ENCODE data around the gene DLST. TPM values are rescaled to one million over a fixed set of nuclear protein-coding genes. Genes with fewer than 3 reads are reported as not detected.

The DLST gene
- total RNA-seq, 1 donor = 62.6 TPM

DNA sequence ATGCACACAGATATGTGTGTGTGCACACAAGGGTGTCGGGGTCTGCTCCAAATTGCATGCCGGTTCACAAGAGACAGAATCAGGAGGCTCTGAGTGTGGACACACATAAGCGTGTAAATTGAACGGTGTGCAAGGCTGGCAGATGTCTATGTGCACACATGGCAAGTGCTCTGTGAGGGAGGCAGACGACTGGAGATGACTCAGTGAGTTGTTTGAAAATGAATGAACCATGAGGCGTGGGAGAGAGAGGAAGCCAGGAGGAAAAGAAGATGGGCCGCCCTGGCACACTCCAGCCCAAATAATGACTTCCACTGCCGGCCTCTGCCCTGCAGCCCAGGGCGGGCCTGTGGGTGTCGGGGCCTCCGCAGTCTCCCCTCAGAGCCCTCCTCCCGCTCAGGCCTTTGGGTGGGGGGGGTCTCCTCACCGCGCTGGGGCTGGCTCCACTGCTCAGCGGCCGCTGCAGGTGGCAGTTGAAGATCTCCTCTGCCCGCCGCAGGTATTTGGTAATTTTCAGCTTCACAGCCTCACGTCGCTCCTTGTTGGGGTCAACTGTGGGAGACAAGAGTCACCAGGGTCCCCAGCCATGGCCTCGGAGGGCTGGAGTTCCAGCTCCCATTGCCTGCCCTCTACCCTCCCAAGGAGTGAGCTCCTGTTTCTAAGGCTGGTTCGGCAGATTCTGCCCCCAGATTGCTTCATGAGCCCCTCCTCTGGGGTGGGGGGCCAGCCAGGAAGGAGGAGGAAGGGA is 37.9 kb downstream of the DLST start:
- TF ChIP-seq, protein P1, sequence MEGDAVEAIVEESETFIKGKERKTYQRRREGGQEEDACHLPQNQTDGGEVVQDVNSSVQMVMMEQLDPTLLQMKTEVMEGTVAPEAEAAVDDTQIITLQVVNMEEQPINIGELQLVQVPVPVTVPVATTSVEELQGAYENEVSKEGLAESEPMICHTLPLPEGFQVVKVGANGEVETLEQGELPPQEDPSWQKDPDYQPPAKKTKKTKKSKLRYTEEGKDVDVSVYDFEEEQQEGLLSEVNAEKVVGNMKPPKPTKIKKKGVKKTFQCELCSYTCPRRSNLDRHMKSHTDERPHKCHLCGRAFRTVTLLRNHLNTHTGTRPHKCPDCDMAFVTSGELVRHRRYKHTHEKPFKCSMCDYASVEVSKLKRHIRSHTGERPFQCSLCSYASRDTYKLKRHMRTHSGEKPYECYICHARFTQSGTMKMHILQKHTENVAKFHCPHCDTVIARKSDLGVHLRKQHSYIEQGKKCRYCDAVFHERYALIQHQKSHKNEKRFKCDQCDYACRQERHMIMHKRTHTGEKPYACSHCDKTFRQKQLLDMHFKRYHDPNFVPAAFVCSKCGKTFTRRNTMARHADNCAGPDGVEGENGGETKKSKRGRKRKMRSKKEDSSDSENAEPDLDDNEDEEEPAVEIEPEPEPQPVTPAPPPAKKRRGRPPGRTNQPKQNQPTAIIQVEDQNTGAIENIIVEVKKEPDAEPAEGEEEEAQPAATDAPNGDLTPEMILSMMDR (IDR thresholded peaks at IDR 0.05; ENCODE audit: insufficient read depth, low read depth, low read length) = no peak
- peak; percentile 39 for DNase-seq (ENCODE audit: low read depth)
- no peak overlapping the region for H3K4me3 ChIP-seq (ENCODE audit: low read depth, low read length)

DNA sequence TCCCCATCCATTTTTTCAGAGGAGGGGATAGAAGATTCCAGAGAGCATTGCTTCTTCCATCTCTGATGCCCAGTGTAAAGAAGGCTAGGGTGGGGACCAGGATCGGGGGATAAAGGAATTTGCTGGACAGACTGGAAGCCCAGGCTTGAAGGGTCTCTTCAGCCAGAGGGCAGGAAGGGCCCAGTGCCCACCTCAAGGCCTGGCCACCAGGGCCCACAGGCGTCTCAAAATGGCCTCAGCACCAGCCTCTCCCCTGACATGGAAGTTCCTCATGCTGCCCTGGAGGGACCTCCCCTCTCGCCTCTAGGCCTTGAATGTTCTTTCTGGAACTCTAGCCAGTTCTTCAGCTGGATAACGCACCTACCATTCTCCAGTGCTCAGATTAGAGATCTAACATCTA is 38.6 kb downstream of the DLST start:
- H3K4me3 ChIP-seq (ENCODE audit: low read depth, low read length) = no peak overlapping the region
- no peak for DNase-seq (ENCODE audit: low read depth)
- TF ChIP-seq, protein P1 (IDR thresholded peaks at IDR 0.05; ENCODE audit: insufficient read depth, low read depth, low read length) = no peak

DNA sequence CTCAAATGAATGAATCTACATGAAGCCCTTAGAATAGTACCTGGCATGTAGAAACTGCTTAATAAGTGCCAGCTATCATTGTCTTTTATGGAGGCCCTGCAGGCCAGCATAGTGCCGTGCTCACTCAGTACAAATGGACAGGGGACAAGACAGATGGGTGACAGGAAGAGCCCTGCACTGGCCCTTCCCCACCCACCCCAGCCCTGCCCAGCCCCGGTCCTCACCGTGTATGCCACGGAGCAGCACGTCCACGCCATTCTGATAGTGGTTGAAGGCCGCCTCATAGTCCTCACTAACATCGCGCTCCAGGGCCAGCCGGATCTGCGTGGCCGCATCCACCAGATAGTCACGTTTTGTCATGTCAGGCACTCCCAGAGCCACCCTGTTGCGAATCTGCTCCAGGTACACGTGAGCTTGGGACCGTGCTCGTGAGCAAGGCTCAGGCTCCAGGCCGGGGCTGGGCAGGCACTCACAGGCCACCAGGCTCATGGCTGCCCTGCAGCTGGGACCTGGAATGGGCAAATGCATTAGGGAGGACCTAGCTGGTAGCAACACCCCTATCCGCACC is 39.4 kb downstream of the DLST start:
- no peak overlapping the region for H3K4me3 ChIP-seq (ENCODE audit: low read depth, low read length)
- TF ChIP-seq, protein P1 (IDR thresholded peaks at IDR 0.05; ENCODE audit: insufficient read depth, low read depth, low read length) = no peak
- DNase-seq (ENCODE audit: low read depth) = no peak

DNA sequence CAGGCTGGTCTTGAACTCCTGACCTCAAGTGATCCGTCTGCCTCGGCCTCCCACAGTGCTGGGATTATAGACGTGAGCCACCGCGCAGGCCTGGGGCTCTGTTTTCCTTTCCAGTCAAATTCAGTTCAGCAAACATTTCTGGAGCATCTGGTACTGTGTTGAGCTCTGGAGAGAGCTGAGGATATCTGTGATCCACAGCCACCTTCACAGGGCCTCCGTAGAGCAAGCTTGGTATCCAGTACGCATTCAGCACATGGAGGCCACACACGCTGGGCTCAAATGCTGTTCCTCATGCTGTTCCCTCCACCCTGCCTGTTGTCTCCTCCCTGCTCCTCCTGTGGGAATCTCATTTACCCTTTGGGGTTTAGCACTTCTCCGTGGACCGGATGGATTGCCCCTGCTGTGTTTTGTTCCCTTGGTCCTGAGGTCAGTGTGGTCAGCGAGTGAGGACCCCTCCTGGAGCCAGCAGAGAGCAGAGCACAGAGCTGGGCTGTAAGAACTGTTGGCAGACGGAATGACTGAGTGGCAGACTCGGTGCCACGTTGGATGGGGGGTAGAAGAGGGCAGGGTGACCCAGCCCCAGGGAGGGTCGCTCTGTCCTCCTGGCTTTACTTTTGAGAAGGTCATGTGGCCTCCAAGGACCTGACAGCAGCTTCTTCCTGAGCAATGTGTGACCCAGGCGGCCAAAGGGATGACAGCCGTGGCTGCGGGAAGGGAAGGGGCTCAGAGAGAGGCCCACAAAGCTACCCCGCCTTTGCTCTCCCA is 40.5 kb downstream of the DLST start:
- DNase-seq (ENCODE audit: low read depth) = no peak
- TF ChIP-seq, protein P1 (IDR thresholded peaks at IDR 0.05; ENCODE audit: insufficient read depth, low read depth, low read length) = no peak
- H3K4me3 ChIP-seq (ENCODE audit: low read depth, low read length) = peak overlapping the region; percentile 66

DNA sequence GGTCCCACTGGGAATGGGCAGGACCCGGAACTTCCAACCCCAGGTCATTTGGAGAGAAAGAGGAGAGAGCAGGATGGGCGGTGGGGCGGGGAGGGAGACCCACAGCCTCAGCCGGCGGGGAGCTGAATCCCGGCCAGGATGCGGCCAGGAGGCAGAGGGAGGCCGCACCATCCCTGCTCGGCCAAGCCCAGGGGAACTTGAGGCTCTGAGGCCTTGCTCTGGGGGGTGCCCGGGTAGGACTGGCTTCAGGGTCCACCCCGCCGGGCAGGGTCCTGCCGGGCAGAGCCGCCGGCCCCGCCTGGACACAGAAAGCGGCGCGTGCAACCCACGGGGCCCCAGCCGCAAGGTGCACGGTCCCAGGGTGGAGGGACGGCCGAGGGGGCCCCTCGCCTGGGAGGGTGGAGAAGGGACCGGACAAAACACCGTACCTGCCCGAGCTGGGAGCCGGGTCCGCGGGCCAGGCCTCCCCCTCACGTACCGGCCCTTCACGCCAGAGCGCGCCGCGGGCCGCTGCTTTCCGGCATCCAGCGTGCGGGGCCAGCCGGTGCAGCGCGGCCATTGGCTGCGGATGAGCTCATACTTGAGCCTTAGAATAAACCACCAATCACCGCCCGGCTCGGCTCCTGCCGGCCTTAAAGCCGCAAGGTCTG is 41.2 kb downstream of the DLST start, which contains the start of gene RPS6KL1:
RPS6KL1 (minus strand) TSS at position 509 of the 650 bp plus-strand sequence. CDS start 1,719 bp downstream, outside the sequence.
- peak within 1 kb of the TSS; percentile 66 for H3K4me3 ChIP-seq (ENCODE audit: low read depth, low read length)
- peak; percentile 80 for DNase-seq (ENCODE audit: low read depth)
- TF ChIP-seq, protein P1 (IDR thresholded peaks at IDR 0.05; ENCODE audit: insufficient read depth, low read depth, low read length) = no peak

DNA sequence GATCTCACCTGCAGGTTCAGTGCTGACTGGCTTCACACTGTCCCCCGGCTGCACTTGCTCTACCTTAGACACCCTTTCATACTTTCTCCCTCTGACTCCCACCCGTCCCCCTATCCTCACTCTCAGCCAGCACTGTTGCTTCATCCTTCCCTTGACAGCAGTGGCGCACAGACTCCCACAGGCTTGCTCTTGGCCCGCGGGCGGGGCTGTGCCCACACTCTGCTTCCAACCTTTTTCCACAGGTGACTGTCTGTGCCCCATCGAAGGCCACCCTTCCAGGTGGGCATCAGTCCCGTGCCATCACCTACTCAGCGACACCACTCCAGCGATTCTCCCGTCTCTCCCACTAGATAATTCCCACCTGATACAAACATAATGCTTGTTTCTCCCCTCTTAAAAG is 42.3 kb downstream of the DLST start:
- no peak overlapping the region for H3K4me3 ChIP-seq (ENCODE audit: low read depth, low read length)
- TF ChIP-seq, protein P1 (IDR thresholded peaks at IDR 0.05; ENCODE audit: insufficient read depth, low read depth, low read length) = no peak
- no peak for DNase-seq (ENCODE audit: low read depth)
